GM21515 (cell line): ENCODE results near the gene SLC35F5.
"Not testable (repeated sequence)": the region's sequence is repeated elsewhere in the genome, so short reads cannot be mapped to it uniquely, and the experiment has no call there.

ENCODE experiments used
- ATAC-seq: cut with Tn5 transposase; IDR thresholded peaks from one replicate; pipeline ENCODE4 v1.9.1; 2021; ENCODE audit not compliant: unreplicated experiment

Gene SLC35F5

GRCh38 chr2:113756355-113757137 is at the start of gene SLC35F5:
SLC35F5 (minus strand) TSS chr2:113756642; CDS start chr2:113756409, 233 bp downstream.
- peak; percentile 83 for ATAC-seq

GRCh38 chr2:113799375-113799774 is 42.9 kb upstream of the SLC35F5 start:
- ATAC-seq = no peak

GRCh38 chr2:113797237-113797636 is 40.8 kb upstream of the SLC35F5 start:
- no peak for ATAC-seq

GRCh38 chr2:113796592-113797175 is 40.2 kb upstream of the SLC35F5 start:
- no peak for ATAC-seq

GRCh38 chr2:113795405-113795920 is 39.0 kb upstream of the SLC35F5 start:
- ATAC-seq = no peak

GRCh38 chr2:113791697-113792590 is 35.5 kb upstream of the SLC35F5 start:
- peak; percentile 92 for ATAC-seq

GRCh38 chr2:113784823-113785744 is 28.6 kb upstream of the SLC35F5 start:
- no peak for ATAC-seq

GRCh38 chr2:113780472-113780871 is 24.0 kb upstream of the SLC35F5 start:
- no peak for ATAC-seq

GRCh38 chr2:113777371-113777770 is 20.9 kb upstream of the SLC35F5 start:
- ATAC-seq = no peak

- ATAC-seq = no peak
Observed at GRCh38 chr2:113776949-113777348, 20.5 kb upstream of the SLC35F5 start.

- ATAC-seq = not testable (repeated sequence)
Observed at GRCh38 chr2:113774616-113775015, 18.2 kb upstream of the SLC35F5 start.

- no peak for ATAC-seq
Observed at GRCh38 chr2:113770929-113771328, 14.5 kb upstream of the SLC35F5 start.

GRCh38 chr2:113769555-113769954 is 13.1 kb upstream of the SLC35F5 start:
- ATAC-seq = no peak

- no peak for ATAC-seq
Observed at GRCh38 chr2:113768770-113769169, 12.3 kb upstream of the SLC35F5 start.

- ATAC-seq = no peak
Observed at GRCh38 chr2:113767811-113768460, 11.5 kb upstream of the SLC35F5 start.

GRCh38 chr2:113765276-113765675 is 8.8 kb upstream of the SLC35F5 start:
- no peak for ATAC-seq

- ATAC-seq = no peak
Observed at GRCh38 chr2:113762377-113763118, 6.1 kb upstream of the SLC35F5 start.

GRCh38 chr2:113760400-113760799 is 4.0 kb upstream of the SLC35F5 start:
- no peak for ATAC-seq

GRCh38 chr2:113757138-113757657 is 756 bp upstream of the SLC35F5 start:
- no peak for ATAC-seq
